GM12892 (cell line): ENCODE results near the gene CTNS.

Experiments used
- POLR2A ChIP-seq: IDR thresholded peaks from 2 replicates; pipeline ENCODE4 v1.6.1; 2011; ENCODE audit warnings: low read depth, low read length, control low read depth
- POLR2AphosphoS5 ChIP-seq: IDR thresholded peaks from 2 replicates; pipeline ENCODE4 v1.6.1; 2011; ENCODE audit warnings: low read depth, low read length, control low read depth
- TAF1 ChIP-seq: IDR thresholded peaks from 2 replicates; pipeline ENCODE4 v1.6.1; 2011; ENCODE audit warnings: low read depth, mild to moderate bottlenecking, control low read depth, low read length, borderline replicate concordance

- TF ChIP-seq TAF1 (no peak), POLR2A (no peak), POLR2AphosphoS5 (no peak)
Observed at GRCh38 chr17:3655766-3656165, 19.2 kb downstream of the CTNS start.
